PC-9 (cell line): Measurements from ENCODE around the gene MME. TPM values are rescaled to one million over a fixed set of nuclear protein-coding genes. Genes with fewer than 3 reads are reported as not detected.

Source experiments
- BruUV-seq: library from RNA; stranded (reverse); fragments of 400-500 nt; replicated peaks from 2 replicates; lab custom pipeline; 2021; lab: Mats Ljungman, UMichigan
- CTCF ChIA-PET: fragments of 300-600 bp; sonication (Branson Sonifier 250); formaldehyde crosslinking; loops from one replicate; lab custom pipeline; 2022; ENCODE audit warnings: antibody characterized with exemption; lab: Charles Lee
- POLR2A ChIA-PET: fragments of 300-600 bp; sonication (Branson Sonifier 250); formaldehyde crosslinking; loops from one replicate; lab custom pipeline; 2022; ENCODE audit warnings: antibody characterized with exemption; ENCODE audit not compliant: unreplicated experiment; lab: Charles Lee
- DNase-seq, 2 experiments: peaks; one replicate each; pipeline versions ENCODE4 v3.0.0 to v3.0.0-alpha.2; 2015 to 2022; ENCODE audit warnings: mixed read lengths in 1 of 2
- H2AFZ ChIP-seq: fragments of 200-600 bp; sonication (generic); 2 replicates; pipeline ENCODE4 v1.8.1; 2017; ENCODE audit warnings: antibody characterized with exemption
- H3F3A ChIP-seq: fragments of 200-600 bp; sonication (generic); 2 replicates; pipeline ENCODE4 v1.8.1; 2017; ENCODE audit warnings: antibody characterized with exemption, mild to moderate bottlenecking, low read depth; ENCODE audit not compliant: insufficient read depth
- H3K27ac ChIP-seq: fragments of 200-600 bp; sonication (generic); 2 replicates; pipeline ENCODE4 v1.6.1; 2016; ENCODE audit warnings: mixed run types
- H3K27me3 ChIP-seq: fragments of 200-600 bp; sonication (generic); 2 replicates; pipeline ENCODE4 v1.6.1; 2016; ENCODE audit warnings: low read depth, mixed run types; ENCODE audit not compliant: insufficient read depth
- H3K36me3 ChIP-seq: fragments of 200-600 bp; sonication (generic); 2 replicates; pipeline ENCODE4 v1.6.1; 2016; ENCODE audit warnings: low read depth, mixed run types
- H3K4me1 ChIP-seq: fragments of 200-600 bp; sonication (generic); replicated peaks from 2 replicates; pipeline ENCODE4 v1.6.1; 2016; ENCODE audit warnings: mixed run types; ENCODE audit not compliant: insufficient read depth
- H3K4me2 ChIP-seq: fragments of 200-600 bp; sonication (generic); 2 replicates; pipeline ENCODE4 v1.6.1; 2017; ENCODE audit warnings: mixed run types
- H3K4me3 ChIP-seq: fragments of 200-600 bp; sonication (generic); 2 replicates; pipeline ENCODE4 v1.6.1; 2016; ENCODE audit warnings: mixed run types
- H3K79me2 ChIP-seq: fragments of 200-600 bp; sonication (generic); 2 replicates; pipeline ENCODE4 v1.6.1; 2017; ENCODE audit warnings: low read depth, mixed run types
- H3K9me2 ChIP-seq: fragments of 200-600 bp; sonication (generic); 2 replicates; pipeline ENCODE4 v1.8.1; 2017; ENCODE audit warnings: mild to moderate bottlenecking; ENCODE audit not compliant: insufficient read depth
- H3K9me3 ChIP-seq: fragments of 200-600 bp; sonication (generic); 2 replicates; pipeline ENCODE4 v1.8.1; 2016; ENCODE audit warnings: low read depth; ENCODE audit not compliant: insufficient read depth
- H4K20me1 ChIP-seq: fragments of 200-600 bp; sonication (generic); 2 replicates; pipeline ENCODE4 v1.8.1; 2017; ENCODE audit not compliant: insufficient read depth
- EZH2 ChIP-seq: fragments of 200-600 bp; sonication (generic); IDR thresholded peaks from 2 replicates; pipeline ENCODE4 v1.8.0; 2017; ENCODE audit warnings: antibody characterized with exemption, low read depth
- intact Hi-C: fragments of 100-400 bp; cut with micrococcal nuclease; formaldehyde crosslinking; loops from one replicate; pipeline ENCODE4 v1.10.0; 2022; ENCODE audit not compliant: unreplicated experiment
- total RNA-seq: library from RNA; stranded (reverse); gene quantifications from 2 replicates; pipeline ENCODE4 v1.2.3, GENCODE V29; 2021
- TF ChIP-seq, protein P1 (sequence below): fragments of 200-600 bp; sonication (generic); conservative IDR thresholded peaks from 2 replicates; pipeline ENCODE4 v1.6.1; 2017; ENCODE audit warnings: mixed run types, antibody characterized with exemption, mild to moderate bottlenecking, moderate library complexity

The MME gene
- total RNA-seq, 1 experiment from 2014 or later, result 2.1 TPM

DNA sequence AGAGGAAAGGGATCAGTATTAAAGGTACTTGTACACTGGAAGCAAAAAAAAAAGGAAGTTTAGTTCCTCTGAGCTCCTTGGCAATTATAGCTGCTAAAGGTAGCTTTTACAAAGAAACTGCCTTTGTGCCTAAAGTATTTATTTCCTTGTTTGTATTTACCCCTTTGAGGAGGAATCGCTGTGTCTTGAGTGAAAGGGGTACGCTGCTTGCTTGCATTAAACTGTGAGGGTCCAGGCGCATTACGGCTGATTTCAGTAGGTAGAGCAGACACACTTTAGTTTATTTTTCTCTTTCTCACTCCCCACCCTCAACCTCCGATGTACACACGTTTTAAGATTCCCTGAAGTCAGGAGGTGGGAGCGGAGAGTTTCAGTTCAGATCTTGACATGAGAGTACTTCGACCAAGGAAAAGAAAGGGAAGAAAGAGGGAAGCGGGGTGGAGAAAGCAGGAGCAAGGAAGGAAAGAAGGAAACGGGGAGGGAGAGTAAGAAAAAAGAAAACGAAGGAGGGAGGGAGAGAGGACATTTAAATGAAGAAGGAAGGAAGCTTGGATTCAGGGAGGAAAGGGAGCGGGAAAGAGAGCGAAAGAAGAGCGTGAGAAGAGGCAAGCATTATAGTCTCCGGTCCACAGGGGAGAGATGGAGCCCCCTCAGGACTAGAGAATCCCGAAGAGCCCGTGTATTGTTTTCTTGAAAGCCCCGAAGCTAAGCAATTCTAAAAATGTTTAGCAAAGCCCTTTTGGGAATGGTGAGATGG is 1.2 kb upstream of the MME start:
- no peak overlapping the region for H2AFZ ChIP-seq
- no peaks in the 10 kb centered on the region for H4K20me1 ChIP-seq
- no peaks in the 10 kb centered on the region for H3K79me2 ChIP-seq
- ChIA-PET CTCF (interaction anchor here (0.6 kb wide), 1 partner anchor 393 kb away, joined by 18 read pairs; no protein-coding TSS in a partner anchor), POLR2A (interaction anchor here (0.7 kb wide), 1 partner anchor 123 kb away, joined by 3 read pairs; no protein-coding TSS in a partner anchor)
- no peak overlapping the region; the same call in 1 of the 2 replicates for H3K4me2 ChIP-seq
- H3K36me3 ChIP-seq, result no peaks in the 10 kb centered on the region
- intact Hi-C loops, result no loop called here
- BruUV-seq, result no TSS peak
- peaks cover 17% of the 10 kb centered on the region; the same call in 1 of the 2 replicates for H3K27me3 ChIP-seq
- no peaks in the 10 kb centered on the region for H3F3A ChIP-seq
- TF ChIP-seq, protein P1, sequence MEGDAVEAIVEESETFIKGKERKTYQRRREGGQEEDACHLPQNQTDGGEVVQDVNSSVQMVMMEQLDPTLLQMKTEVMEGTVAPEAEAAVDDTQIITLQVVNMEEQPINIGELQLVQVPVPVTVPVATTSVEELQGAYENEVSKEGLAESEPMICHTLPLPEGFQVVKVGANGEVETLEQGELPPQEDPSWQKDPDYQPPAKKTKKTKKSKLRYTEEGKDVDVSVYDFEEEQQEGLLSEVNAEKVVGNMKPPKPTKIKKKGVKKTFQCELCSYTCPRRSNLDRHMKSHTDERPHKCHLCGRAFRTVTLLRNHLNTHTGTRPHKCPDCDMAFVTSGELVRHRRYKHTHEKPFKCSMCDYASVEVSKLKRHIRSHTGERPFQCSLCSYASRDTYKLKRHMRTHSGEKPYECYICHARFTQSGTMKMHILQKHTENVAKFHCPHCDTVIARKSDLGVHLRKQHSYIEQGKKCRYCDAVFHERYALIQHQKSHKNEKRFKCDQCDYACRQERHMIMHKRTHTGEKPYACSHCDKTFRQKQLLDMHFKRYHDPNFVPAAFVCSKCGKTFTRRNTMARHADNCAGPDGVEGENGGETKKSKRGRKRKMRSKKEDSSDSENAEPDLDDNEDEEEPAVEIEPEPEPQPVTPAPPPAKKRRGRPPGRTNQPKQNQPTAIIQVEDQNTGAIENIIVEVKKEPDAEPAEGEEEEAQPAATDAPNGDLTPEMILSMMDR, result no peak
- TF ChIP-seq EZH2, result no peak
- H3K9me2 ChIP-seq, result no peaks in the 10 kb centered on the region
- H3K4me3 ChIP-seq, result no peak overlapping the region
- peaks cover 5% of the 10 kb centered on the region; the same call in 1 of the 2 replicates for H3K9me3 ChIP-seq
- no peak for DNase-seq
- H3K27ac ChIP-seq, result no peak overlapping the region
- peaks cover 6% of the 10 kb centered on the region; the same call in 1 of the 2 replicates for H3K4me1 ChIP-seq

DNA sequence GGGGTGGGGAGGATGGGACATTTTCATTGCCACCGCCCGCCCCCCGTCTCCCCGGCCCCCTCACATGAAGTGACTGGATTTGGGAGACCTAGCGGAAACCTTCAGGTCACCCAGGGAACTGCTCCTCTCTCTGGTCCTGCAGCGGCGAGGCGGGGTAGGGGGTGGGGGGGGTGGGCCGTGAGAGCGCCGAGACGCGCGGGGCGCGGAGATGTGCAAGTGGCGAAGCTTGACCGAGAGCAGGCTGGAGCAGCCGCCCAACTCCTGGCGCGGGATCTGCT is 712 bp upstream of the MME start:
- Histone ChIP-seq H3K9me3 (peaks cover 5% of the 10 kb centered on the region; the same call in 1 of the 2 replicates), H3K4me1 (peaks cover 6% of the 10 kb centered on the region; the same call in 1 of the 2 replicates), H3K36me3 (no peaks in the 10 kb centered on the region), H3K9me2 (no peaks in the 10 kb centered on the region), H2AFZ (no peak overlapping the region; the same call in 1 of the 2 replicates), H3K79me2 (no peaks in the 10 kb centered on the region), H4K20me1 (no peaks in the 10 kb centered on the region), H3K27me3 (peaks cover 17% of the 10 kb centered on the region; the same call in 1 of the 2 replicates), H3K4me3 (peak overlapping the region; percentile 47; the same call in 1 of the 2 replicates), H3K4me2 (peak overlapping the region; percentile 70), H3K27ac (no peak overlapping the region), H3F3A (no peaks in the 10 kb centered on the region)
- intact Hi-C loops, result no loop called here
- BruUV-seq, result no TSS peak
- TF ChIP-seq, protein P1, result no peak
- TF ChIP-seq EZH2, result no peak
- no peak for DNase-seq
- CTCF ChIA-PET, result no interaction called here
- POLR2A ChIA-PET, result interaction anchor here (0.7 kb wide), 1 partner anchor 123 kb away, joined by 3 read pairs; no protein-coding TSS in a partner anchor

DNA sequence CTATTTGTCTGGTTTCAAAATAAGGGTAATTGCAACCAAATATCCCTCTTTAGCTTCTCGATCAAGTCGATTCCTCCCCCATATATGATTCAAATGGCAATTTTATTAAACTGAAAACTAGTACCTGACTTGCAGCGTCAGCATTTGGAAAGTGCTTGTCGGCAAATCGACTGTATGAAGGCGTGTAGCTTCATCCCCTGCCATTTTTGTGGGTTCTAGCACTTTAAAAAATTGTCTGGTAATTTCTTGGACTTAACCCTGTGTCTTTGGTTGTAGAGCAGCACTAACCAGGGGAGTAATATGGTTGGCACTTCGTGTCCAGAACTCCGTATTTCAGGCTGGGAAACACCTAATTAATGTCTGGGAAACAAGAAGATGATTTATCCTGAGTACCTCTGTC is 573 bp downstream of the MME start:
- H3K36me3 ChIP-seq, result no peaks in the 10 kb centered on the region
- H3K27ac ChIP-seq, result no peak overlapping the region
- no TSS peak for BruUV-seq
- H3K79me2 ChIP-seq, result no peaks in the 10 kb centered on the region
- POLR2A ChIA-PET, result no interaction called here
- intact Hi-C loops, result no loop called here
- H3K9me2 ChIP-seq, result no peaks in the 10 kb centered on the region
- H3K27me3 ChIP-seq, result peaks cover 17% of the 10 kb centered on the region; the same call in 1 of the 2 replicates
- no peak for DNase-seq
- CTCF ChIA-PET, result no interaction called here
- no peaks in the 10 kb centered on the region for H3K9me3 ChIP-seq
- H3K4me1 ChIP-seq, result peaks cover 6% of the 10 kb centered on the region; the same call in 1 of the 2 replicates
- no peak overlapping the region for H3K4me3 ChIP-seq
- 0 out of 2 replicates have a peak overlapping the region, but pooled peaks have one; percentile 70 for H3K4me2 ChIP-seq
- H2AFZ ChIP-seq, result no peak overlapping the region; the same call in 1 of the 2 replicates
- H3F3A ChIP-seq, result no peaks in the 10 kb centered on the region
- no peaks in the 10 kb centered on the region for H4K20me1 ChIP-seq
- TF ChIP-seq EZH2, result no peak
- TF ChIP-seq, protein P1, result no peak
